IMR-90 (cell line): Measurements from ENCODE around the gene IGF1R. TPM values are rescaled to one million over a fixed set of nuclear protein-coding genes. Genes with fewer than 3 reads are reported as not detected.

Source experiments
- ATAC-seq: fragments of 200-7000 bp; cut with Tn5 transposase; 2 replicates; pipeline ENCODE4 v1.9.1; 2020; ENCODE audit warnings: low read depth, mild to moderate bottlenecking, moderate library complexity
- BruUV-seq: library from RNA; stranded (reverse); fragments of 400-500 nt; replicated peaks from 2 replicates; lab custom pipeline; 2021; lab: Mats Ljungman, UMichigan
- CTCF ChIA-PET: fragments of 300-600 bp; formaldehyde crosslinking; extraction: SDS; loops from one replicate; lab custom pipeline; 2021; ENCODE audit warnings: antibody characterized with exemption; lab: Yijun Ruan, JAX
- POLR2A ChIA-PET: fragments of 300-600 bp; sonication (Branson Sonifier 250); formaldehyde crosslinking; loops from one replicate; lab custom pipeline; 2022; ENCODE audit warnings: antibody characterized with exemption; ENCODE audit not compliant: unreplicated experiment; lab: Charles Lee
- DNase-seq: peaks from one replicate; pipeline ENCODE4 v3.0.0; 2013
- H2AFZ ChIP-seq: replicated peaks from 2 replicates; pipeline ENCODE3; 2013; ENCODE audit warnings: low read length, mild to moderate bottlenecking; ENCODE audit not compliant: poor library complexity
- H2AK5ac ChIP-seq: 2 replicates; pipeline ENCODE4 v1.6.1; 2013; ENCODE audit warnings: low read depth, low read length, inconsistent platforms
- H2AK9ac ChIP-seq: replicated peaks from 2 replicates; pipeline ENCODE3; 2013; ENCODE audit warnings: mild to moderate bottlenecking, low read depth, low read length, moderate library complexity; ENCODE audit not compliant: poor library complexity
- H2BK120ac ChIP-seq: 2 replicates; pipeline ENCODE4 v1.6.1; 2013; ENCODE audit warnings: low read depth, low read length, inconsistent platforms
- H2BK15ac ChIP-seq: 3 replicates; pipeline ENCODE4 v1.6.1; 2013; ENCODE audit warnings: low read depth, low read length, inconsistent platforms
- H2BK20ac ChIP-seq: 2 replicates; pipeline ENCODE4 v1.6.1; 2013; ENCODE audit warnings: low read depth, mild to moderate bottlenecking, inconsistent platforms, low read length, moderate library complexity
- H2BK5ac ChIP-seq: 2 replicates; pipeline ENCODE4 v1.6.1; 2013; ENCODE audit warnings: mild to moderate bottlenecking, low read depth, low read length, inconsistent platforms; ENCODE audit not compliant: poor library complexity, severe bottlenecking
- H3K14ac ChIP-seq: replicated peaks from 2 replicates; pipeline ENCODE4 v1.6.1; 2013; ENCODE audit warnings: low read depth, low read length, inconsistent platforms
- H3K18ac ChIP-seq: 2 replicates; pipeline ENCODE4 v1.6.1; 2013; ENCODE audit warnings: low read depth, low read length, control low read depth
- H3K23ac ChIP-seq: 2 replicates; pipeline ENCODE4 v1.6.1; 2013; ENCODE audit warnings: low read depth, low read length, inconsistent platforms
- H3K27ac ChIP-seq: 2 replicates; pipeline ENCODE4 v1.5.1; 2013; ENCODE audit warnings: mild to moderate bottlenecking, control low read depth, low read length; ENCODE audit not compliant: insufficient read depth
- H3K27me3 ChIP-seq: 2 replicates; pipeline ENCODE4 v1.6.1; 2013; ENCODE audit warnings: low read length; ENCODE audit not compliant: control insufficient read depth, insufficient read depth
- H3K36me3 ChIP-seq: 2 replicates; pipeline ENCODE4 v1.6.1; 2013; ENCODE audit warnings: low read length, mixed read lengths; ENCODE audit not compliant: control insufficient read depth, insufficient read depth
- H3K4ac ChIP-seq: 2 replicates; pipeline ENCODE4 v1.6.1; 2013; ENCODE audit warnings: low read depth, low read length, inconsistent platforms
- H3K4me1 ChIP-seq: 2 replicates; pipeline ENCODE4 v1.6.1; 2013; ENCODE audit warnings: low read length, mixed read lengths; ENCODE audit not compliant: control insufficient read depth, insufficient read depth
- H3K4me2 ChIP-seq: 2 replicates; pipeline ENCODE4 v1.6.1; 2013; ENCODE audit warnings: low read depth, mild to moderate bottlenecking, control low read depth, low read length, moderate library complexity
- H3K4me3 ChIP-seq: 2 replicates; pipeline ENCODE4 v1.5.1; 2013; ENCODE audit warnings: low read depth, mild to moderate bottlenecking, control low read depth, low read length, moderate library complexity; ENCODE audit not compliant: insufficient read depth
- H3K56ac ChIP-seq: 2 replicates; pipeline ENCODE4 v1.6.1; 2013; ENCODE audit warnings: low read length, inconsistent platforms; ENCODE audit not compliant: insufficient read depth; ENCODE audit errors: extremely low read depth
- H3K79me1 ChIP-seq, 2 experiments: 2 replicates each; pipeline ENCODE4 v1.6.1; 2013; ENCODE audit warnings: low read length in 2 of 2, inconsistent platforms in 1 of 2, low read depth in 1 of 2
- H3K9ac ChIP-seq: 2 replicates; pipeline ENCODE4 v1.6.1; 2013; ENCODE audit warnings: low read depth, low read length, control low read depth
- H3K9me1 ChIP-seq: 2 replicates; pipeline ENCODE4 v1.6.1; 2013; ENCODE audit warnings: low read length, inconsistent platforms; ENCODE audit not compliant: insufficient read depth
- H3K9me3 ChIP-seq: 2 replicates; pipeline ENCODE4 v1.6.1; 2013; ENCODE audit warnings: low read length; ENCODE audit not compliant: control insufficient read depth, insufficient read depth
- H4K20me1 ChIP-seq: 2 replicates; pipeline ENCODE4 v1.6.1; 2013; ENCODE audit warnings: low read length, inconsistent platforms; ENCODE audit not compliant: insufficient read depth
- H4K5ac ChIP-seq: 2 replicates; pipeline ENCODE4 v1.6.1; 2013; ENCODE audit warnings: mild to moderate bottlenecking, low read depth, low read length, control low read depth
- H4K8ac ChIP-seq, 2 experiments: 2 replicates each; pipeline ENCODE4 v1.6.1; 2013; ENCODE audit warnings: low read depth in 2 of 2, low read length in 2 of 2, control low read depth in 1 of 2, inconsistent platforms in 1 of 2
- H4K91ac ChIP-seq: 2 replicates; pipeline ENCODE4 v1.6.1; 2013; ENCODE audit warnings: low read depth, low read length, inconsistent platforms; ENCODE audit not compliant: insufficient read depth
- BHLHE40 ChIP-seq: fragments of 150-350 bp; IDR thresholded peaks from 2 replicates; pipeline ENCODE4 v1.6.1; 2016; ENCODE audit warnings: mild to moderate bottlenecking, low read depth, low read length
- CEBPB ChIP-seq: IDR thresholded peaks from 2 replicates; pipeline ENCODE4 v1.6.1; 2012; ENCODE audit warnings: low read depth, low read length, improper control_type of control experiment
- CHD1 ChIP-seq: IDR thresholded peaks from 2 replicates; pipeline ENCODE4 v1.6.1; 2012; ENCODE audit warnings: low read depth, low read length, improper control_type of control experiment
- ELK1 ChIP-seq: fragments of 150-350 bp; IDR thresholded peaks from 2 replicates; pipeline ENCODE4 v1.6.1; 2016; ENCODE audit warnings: low read depth, mild to moderate bottlenecking, low read length, moderate library complexity, borderline replicate concordance
- FOS ChIP-seq: fragments of 150-350 bp; IDR thresholded peaks from 2 replicates; pipeline ENCODE4 v1.6.1; 2016; ENCODE audit warnings: low read depth, low read length
- MAFK ChIP-seq: IDR thresholded peaks from 2 replicates; pipeline ENCODE4 v1.6.1; 2012; ENCODE audit warnings: low read depth, low read length, improper control_type of control experiment
- MAZ ChIP-seq: IDR thresholded peaks from 2 replicates; pipeline ENCODE4 v1.6.1; 2012; ENCODE audit warnings: low read depth, mild to moderate bottlenecking, low read length, improper control_type of control experiment, moderate library complexity, borderline replicate concordance
- MXI1 ChIP-seq: IDR thresholded peaks from 2 replicates; pipeline ENCODE4 v1.6.1; 2012; ENCODE audit warnings: low read depth, mild to moderate bottlenecking, low read length, moderate library complexity, borderline replicate concordance
- NFE2L2 ChIP-seq: fragments of 150-350 bp; IDR thresholded peaks from 2 replicates; pipeline ENCODE4 v1.6.1; 2016; ENCODE audit warnings: low read depth, mild to moderate bottlenecking, low read length
- POLR2A ChIP-seq: IDR thresholded peaks from 2 replicates; pipeline ENCODE4 v1.6.1; 2012; ENCODE audit warnings: mild to moderate bottlenecking, low read depth, low read length
- RAD21 ChIP-seq: IDR thresholded peaks from 2 replicates; pipeline ENCODE4 v1.6.1; 2012; ENCODE audit warnings: low read length, improper control_type of control experiment
- RCOR1 ChIP-seq: IDR thresholded peaks from 2 replicates; pipeline ENCODE4 v1.6.1; 2012; ENCODE audit warnings: mild to moderate bottlenecking, low read length, improper control_type of control experiment; ENCODE audit not compliant: insufficient replicate concordance
- RFX5 ChIP-seq: IDR thresholded peaks from 2 replicates; pipeline ENCODE4 v1.8.0; 2012; ENCODE audit warnings: low read depth, mild to moderate bottlenecking, low read length, moderate library complexity
- SMC3 ChIP-seq: fragments of 150-350 bp; IDR thresholded peaks from 2 replicates; pipeline ENCODE4 v1.6.1; 2016; ENCODE audit warnings: low read depth, mild to moderate bottlenecking, antibody characterized with exemption, low read length, moderate library complexity
- WGBS, 2 experiments: methylation state at CpG; one replicate each; pipeline versions ENCODE4 v1.1.5 to v1.1.7; 2013; ENCODE audit warnings: missing lambda C conversion rate in 2 of 2; ENCODE audit not compliant: insufficient read length in 1 of 2; ENCODE audit errors: extremely low coverage in 2 of 2; 5-methylcytosine and 5-hydroxymethylcytosine counted together
- dilution Hi-C: fragments of 300-500 bp; cut with HindIII; formaldehyde crosslinking; loops from one replicate; pipeline ENCODE4 v1.14.3; 2018; ENCODE audit warnings: low sequenced_read_pairs; ENCODE audit not compliant: unreplicated experiment
- in situ Hi-C: fragments of 300-500 bp; cut with MboI; formaldehyde crosslinking; loops from 3 replicates; pipeline ENCODE4 v1.14.3; 2019; ENCODE audit warnings: low sequenced_read_pairs, inconsistent platforms, mixed read lengths
- intact Hi-C: fragments of 100-400 bp; cut with micrococcal nuclease; formaldehyde crosslinking; loops from 2 replicates; pipeline ENCODE4 v1.10.0; 2022
- polyA plus RNA-seq, 3 experiments: library from polyadenylated mRNA; depleted of rRNA; stranded (reverse); fragments of >200 nt; gene quantifications; 2 replicates each; pipeline ENCODE4 v1.2.3, GENCODE V29; 2012; ENCODE audit warnings: low replicate concordance in 1 of 3
- total RNA-seq: library from RNA; depleted of rRNA; stranded (reverse); fragments of >200 nt; gene quantifications from 2 replicates; pipeline ENCODE4 v1.2.3, GENCODE V29; 2012
- TF ChIP-seq, protein P1 (sequence below): conservative IDR thresholded peaks from 2 replicates; pipeline ENCODE4 v1.5.1; 2012; ENCODE audit warnings: mild to moderate bottlenecking, low read depth, low read length, improper control_type of control experiment
- TF ChIP-seq, protein P2 (sequence below): fragments of 150-350 bp; IDR thresholded peaks from 2 replicates; pipeline ENCODE4 v1.6.1; 2017; ENCODE audit warnings: mild to moderate bottlenecking, antibody characterized with exemption, low read length, low read depth

The IGF1R gene
- total and polyA plus RNA-seq, 2 of the 4 experiments (the other 2 are of a cell fraction): 24.0 to 24.9 TPM

DNA sequence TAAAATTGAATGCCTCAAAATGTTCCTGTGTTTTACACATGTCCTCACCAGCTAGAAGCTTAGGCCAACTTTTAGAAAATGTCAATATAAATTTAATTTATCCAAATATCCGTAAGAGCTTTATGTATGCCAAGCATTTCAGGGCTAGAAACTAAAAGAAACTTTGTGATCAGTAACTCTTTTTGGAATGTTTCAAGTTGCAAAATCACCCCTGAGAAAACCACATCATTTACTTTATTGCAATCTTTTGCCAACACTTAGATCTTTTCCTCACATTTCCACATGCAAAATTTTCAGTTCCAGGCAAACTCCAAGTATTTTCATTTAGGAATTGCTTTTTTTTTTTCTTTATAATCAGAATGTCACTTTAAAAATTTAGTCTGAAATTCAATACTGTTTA lies 20.1 kb upstream of the IGF1R start:
- no peak overlapping the region for H3K18ac ChIP-seq

More for the DNA sequence above, 20.1 kb upstream of the IGF1R start:
- Histone ChIP-seq H2AK5ac (no peak overlapping the region), H3K9ac (no peak overlapping the region), H2AFZ (no peak overlapping the region), H3K23ac (no peak overlapping the region), H3K27ac (no peak overlapping the region), H2BK120ac (no peak overlapping the region), H2BK5ac (no peak overlapping the region), H3K9me1 (no peaks in the 10 kb centered on the region), H4K91ac (no peak overlapping the region), H3K56ac (no peak overlapping the region), H3K4me3 (no peak overlapping the region), H3K4ac (no peak overlapping the region), H3K4me2 (no peak overlapping the region), H3K14ac (no peak overlapping the region), H4K5ac (no peak overlapping the region), H3K79me1 (no peaks in the 10 kb centered on the region), H3K27me3 (peaks cover 41% of the 10 kb centered on the region), H2BK20ac (no peak overlapping the region), H2BK15ac (no peak overlapping the region), H3K36me3 (no peaks in the 10 kb centered on the region), H4K20me1 (no peaks in the 10 kb centered on the region), H3K4me1 (no peaks in the 10 kb centered on the region), H2AK9ac (no peak overlapping the region), H3K9me3 (0 out of 2 replicates have a peak, but pooled peaks cover 2% of the 10 kb centered on the region), H4K8ac (no peak overlapping the region)
- DNase-seq: no peak
- no CpG with 5 or more reads among the region's 1 CpG for WGBS, 2 experiments
- BruUV-seq: no TSS peak
- dilution Hi-C loops (no loop called here), in situ Hi-C loops (no loop called here), intact Hi-C loops (no loop called here)
- no peak for TF ChIP-seq RFX5
- TF ChIP-seq, protein P1, sequence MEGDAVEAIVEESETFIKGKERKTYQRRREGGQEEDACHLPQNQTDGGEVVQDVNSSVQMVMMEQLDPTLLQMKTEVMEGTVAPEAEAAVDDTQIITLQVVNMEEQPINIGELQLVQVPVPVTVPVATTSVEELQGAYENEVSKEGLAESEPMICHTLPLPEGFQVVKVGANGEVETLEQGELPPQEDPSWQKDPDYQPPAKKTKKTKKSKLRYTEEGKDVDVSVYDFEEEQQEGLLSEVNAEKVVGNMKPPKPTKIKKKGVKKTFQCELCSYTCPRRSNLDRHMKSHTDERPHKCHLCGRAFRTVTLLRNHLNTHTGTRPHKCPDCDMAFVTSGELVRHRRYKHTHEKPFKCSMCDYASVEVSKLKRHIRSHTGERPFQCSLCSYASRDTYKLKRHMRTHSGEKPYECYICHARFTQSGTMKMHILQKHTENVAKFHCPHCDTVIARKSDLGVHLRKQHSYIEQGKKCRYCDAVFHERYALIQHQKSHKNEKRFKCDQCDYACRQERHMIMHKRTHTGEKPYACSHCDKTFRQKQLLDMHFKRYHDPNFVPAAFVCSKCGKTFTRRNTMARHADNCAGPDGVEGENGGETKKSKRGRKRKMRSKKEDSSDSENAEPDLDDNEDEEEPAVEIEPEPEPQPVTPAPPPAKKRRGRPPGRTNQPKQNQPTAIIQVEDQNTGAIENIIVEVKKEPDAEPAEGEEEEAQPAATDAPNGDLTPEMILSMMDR: no peak
- no peak for TF ChIP-seq NFE2L2
- no peak for TF ChIP-seq RAD21
- no peak for TF ChIP-seq FOS
- TF ChIP-seq SMC3: no peak
- TF ChIP-seq MXI1: no peak
- TF ChIP-seq CHD1: no peak
- TF ChIP-seq BHLHE40: no peak
- no peak for TF ChIP-seq POLR2A
- TF ChIP-seq RCOR1: no peak
- no peak for TF ChIP-seq MAFK
- TF ChIP-seq ELK1: no peak
- TF ChIP-seq, protein P2, sequence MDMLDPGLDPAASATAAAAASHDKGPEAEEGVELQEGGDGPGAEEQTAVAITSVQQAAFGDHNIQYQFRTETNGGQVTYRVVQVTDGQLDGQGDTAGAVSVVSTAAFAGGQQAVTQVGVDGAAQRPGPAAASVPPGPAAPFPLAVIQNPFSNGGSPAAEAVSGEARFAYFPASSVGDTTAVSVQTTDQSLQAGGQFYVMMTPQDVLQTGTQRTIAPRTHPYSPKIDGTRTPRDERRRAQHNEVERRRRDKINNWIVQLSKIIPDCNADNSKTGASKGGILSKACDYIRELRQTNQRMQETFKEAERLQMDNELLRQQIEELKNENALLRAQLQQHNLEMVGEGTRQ: no peak
- TF ChIP-seq MAZ: no peak
- TF ChIP-seq CEBPB: no peak
- no peak for ATAC-seq
- ChIA-PET CTCF (no interaction called here), POLR2A (no interaction called here)
